Fibroblast of skin of left quadriceps (primary cell): Measurements from ENCODE around the gene GAD1.

Experiments used
- DNase-seq, 2 experiments: peaks; one replicate each; pipeline ENCODE4 v3.0.0-alpha.2; 2013; ENCODE audit warnings: low read depth in 2 of 2

GAD1 gene

DNA sequence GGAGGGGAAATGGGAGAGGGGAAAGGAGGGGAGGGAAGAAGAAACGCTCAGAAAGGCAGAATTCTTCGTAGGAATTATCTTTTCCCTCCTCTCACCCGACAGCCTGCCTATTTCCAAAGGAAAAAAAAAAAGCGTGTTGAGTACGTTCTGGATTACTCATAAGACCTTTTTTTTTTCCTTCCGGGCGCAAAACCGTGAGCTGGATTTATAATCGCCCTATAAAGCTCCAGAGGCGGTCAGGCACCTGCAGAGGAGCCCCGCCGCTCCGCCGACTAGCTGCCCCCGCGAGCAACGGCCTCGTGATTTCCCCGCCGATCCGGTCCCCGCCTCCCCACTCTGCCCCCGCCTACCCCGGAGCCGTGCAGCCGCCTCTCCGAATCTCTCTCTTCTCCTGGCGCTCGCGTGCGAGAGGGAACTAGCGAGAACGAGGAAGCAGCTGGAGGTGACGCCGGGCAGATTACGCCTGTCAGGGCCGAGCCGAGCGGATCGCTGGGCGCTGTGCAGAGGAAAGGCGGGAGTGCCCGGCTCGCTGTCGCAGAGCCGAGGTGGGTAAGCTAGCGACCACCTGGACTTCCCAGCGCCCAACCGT lies at the start of gene GAD1:
Gene GAD1, plus strand, starts transcription at position 384 of the 589 bp plus-strand sequence. CDS start 1,705 bp downstream, outside the sequence.
- peak; percentile 14 to 25 for DNase-seq

DNA sequence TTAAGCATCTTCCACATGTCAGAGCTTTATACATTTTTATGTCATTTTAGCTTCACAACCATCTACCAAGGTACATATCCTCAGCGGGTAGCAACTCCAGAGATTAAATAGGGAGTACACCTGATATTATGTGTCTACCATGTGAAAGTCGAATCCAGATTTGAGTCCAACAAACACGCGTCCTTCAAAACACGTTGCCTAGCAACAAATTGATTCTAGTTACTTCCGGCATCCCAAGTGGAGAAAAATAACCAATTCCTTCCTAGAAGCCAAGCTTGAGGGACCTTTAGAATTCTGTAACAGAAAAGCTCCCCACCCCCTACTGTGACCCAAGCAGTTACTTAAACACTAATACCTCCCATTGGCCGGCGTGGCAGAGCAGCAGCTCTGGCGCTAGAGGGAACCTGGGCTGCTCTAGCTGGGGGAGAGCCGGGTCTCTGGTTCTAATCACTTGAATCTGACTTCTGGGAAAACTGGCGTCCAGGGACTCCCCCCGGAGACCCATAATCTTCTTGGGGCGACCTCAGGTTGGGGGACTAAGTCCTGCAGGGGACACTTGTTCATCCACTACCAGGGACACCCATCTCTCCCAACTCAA lies 46.6 kb upstream of the GAD1 start, which contains the start of gene ERICH2:
Gene ERICH2, plus strand, starts transcription at position 371 of the 598 bp plus-strand sequence. CDS start 304 bp downstream, outside the sequence.
- peak; percentile 11 to 14 for DNase-seq

DNA sequence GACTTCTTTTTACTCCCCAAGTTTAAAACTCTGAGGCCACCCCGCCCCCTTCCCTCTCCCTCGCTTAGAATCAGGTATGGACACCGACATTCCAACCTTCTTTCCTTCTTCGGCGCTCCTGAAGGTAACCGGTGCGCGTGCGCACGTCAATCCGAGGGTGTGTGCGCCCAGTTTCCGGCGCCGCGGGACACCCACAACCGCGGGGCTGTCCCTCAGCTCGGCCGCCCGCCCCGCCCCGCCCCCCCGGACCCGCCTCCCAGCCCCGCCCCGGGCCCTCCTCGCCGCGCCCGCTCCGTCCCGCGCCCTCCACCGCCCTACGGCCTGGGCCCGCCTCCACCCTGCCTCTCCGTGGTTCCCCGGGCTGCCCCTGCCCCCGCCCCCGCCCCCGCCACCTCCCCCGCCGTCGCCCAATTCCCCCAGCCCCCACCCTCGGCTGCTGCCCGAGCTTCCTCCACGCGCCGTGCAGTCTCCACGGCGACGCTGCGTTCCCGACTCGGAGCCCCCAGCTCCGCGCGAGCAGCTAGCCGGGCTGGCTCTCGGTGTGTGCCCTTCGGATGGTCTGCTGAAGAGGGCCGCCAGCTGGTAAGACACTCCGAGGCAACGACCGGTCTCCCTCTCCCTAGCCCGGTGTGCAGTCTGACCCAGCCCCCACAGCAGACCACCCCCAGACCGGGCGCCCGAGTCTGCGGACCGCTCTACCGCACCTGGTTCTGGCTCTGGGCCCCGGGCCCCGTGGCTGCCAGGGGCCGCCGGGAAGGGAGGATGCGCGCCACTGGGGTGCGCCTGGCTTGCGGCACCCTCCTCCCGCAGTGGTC lies 45.9 kb upstream of the GAD1 start:
- DNase-seq: peak; percentile 32 to 36

DNA sequence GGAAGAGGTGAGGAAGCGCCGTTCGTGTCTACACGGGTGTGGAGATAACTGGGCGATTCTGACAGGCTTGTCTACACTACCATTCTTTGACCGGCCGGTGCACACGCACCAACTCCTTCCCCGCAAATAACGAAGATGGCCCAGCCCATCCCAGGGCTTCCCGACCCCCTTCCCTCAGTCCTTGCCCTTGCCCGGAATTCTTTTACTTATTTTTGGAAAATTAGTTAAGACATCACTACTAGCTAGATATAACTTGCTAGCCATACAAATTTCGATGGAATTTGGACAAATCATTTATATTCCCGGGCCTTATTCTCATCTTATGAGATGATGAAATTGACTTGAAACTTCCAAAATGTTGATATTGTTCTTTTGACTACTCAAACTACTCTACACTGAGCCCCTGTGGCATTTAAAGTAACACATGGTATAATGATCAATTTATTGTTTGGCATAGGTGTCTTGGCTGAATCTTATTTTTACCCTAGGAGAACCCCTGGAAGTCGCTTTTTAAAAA lies 45.2 kb upstream of the GAD1 start:
- DNase-seq: no peak

DNA sequence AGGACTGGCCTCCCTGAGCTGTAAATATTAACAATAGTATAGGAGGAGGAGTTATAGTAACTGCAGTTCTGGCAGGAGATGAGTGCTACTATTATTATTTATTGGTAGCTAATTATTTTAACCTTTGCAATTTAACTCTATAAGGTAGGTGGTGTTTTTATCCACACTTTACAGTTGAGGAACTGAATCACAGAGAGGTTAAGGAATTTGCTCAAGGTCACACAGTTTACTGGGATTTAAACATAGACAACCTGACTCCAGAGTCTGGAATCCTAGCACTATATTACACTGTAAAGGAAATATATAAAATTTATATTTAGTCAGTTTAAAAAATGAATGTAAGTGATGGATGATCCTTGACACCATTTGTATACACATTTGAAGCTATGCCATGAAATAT lies 44.4 kb upstream of the GAD1 start:
- no peak for DNase-seq

DNA sequence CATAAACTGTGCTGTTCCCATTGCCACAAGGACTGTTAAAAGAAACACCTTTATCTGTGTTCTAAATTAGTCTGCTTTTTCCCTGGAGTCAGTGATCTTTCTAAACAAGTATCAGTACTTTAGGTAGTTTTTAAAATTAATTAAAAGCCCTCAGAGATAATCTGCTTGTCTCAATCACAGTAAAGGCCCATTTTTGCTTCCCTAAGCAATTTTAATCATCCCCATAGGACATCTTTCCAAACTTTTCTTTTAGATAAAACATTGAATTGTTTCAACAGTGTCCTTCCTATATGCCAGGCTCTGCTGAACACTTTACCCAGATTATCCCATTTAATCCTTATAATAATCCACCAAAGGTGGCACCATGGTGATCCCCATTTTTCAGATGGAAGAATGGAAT lies 42.6 kb upstream of the GAD1 start:
- no peak for DNase-seq

DNA sequence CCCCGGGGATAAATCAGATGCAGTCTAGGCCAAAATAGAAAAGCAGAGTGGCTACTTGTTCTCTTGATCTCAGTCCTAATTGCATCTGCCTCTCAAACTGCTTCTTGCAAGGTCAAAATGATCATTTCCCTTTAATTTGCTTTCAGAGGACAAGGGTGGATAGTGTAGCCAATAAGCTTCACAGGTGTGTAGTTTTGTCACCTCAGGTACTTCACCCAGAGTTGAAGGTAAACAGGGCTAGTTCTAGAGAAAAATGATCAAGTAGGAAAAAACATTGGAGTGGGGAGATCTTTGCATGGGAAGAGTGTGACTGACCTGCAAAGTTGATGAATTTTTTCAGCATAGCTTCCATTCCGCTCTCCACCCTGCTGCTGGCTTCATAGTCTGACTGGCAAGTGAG lies 37.8 kb upstream of the GAD1 start:
- no peak for DNase-seq

DNA sequence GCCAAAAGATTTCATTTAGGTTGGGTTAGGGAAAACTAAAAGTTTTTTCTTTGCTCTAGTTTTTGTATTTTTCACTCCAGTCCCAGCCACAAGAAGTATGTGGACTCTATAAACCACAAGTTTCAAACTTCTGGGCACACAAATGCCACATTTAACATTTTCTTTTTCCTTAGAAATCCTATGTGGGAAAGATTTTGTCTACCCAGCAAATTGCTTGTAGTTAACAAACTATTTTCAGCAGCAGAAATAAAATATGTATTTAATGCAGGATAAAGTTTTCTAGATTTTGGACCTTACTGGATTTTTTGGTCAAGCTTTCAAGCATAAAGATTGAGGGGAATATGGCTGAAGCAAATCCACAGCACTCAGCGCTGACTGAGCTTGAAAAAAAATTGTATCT lies 37.4 kb upstream of the GAD1 start:
- no peak for DNase-seq

DNA sequence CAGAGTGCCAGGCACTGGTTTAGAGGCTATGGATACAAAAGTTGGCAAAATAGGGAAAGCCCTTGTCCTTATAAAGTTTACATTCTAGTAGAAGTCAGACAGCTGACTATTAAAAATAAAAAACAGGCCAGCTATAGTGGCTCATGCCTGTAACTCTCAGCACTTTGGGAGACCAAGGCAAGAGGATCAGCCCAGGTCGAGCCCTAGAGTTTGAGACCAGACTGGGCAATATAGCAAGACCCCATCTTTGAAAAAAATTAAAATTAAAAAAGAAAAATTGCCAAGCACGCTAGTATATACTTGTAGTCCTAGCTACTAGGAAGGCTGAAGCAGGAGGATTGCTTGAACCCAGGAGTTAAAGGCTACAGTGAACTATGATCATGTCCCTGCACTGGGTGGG lies 34.0 kb upstream of the GAD1 start:
- no peak for DNase-seq

DNA sequence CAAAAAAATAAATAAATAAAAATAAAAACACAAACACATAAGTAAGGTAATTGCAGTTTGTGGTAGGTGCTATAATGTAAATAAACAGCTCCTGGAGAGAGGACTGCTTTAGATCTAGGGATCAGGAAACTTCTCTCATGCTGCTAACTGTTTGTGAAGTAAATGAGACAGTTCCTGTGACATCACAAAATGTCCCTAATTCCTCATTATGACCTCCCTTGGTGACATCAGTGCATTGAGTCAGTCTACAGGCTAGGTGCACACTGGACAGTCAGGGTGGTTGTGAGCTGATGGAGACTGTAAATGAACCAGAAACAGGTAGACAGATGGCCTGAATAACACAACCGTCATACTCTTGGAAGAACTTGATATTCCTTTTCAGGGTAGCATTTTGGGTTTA lies 33.1 kb upstream of the GAD1 start:
- DNase-seq: no peak

DNA sequence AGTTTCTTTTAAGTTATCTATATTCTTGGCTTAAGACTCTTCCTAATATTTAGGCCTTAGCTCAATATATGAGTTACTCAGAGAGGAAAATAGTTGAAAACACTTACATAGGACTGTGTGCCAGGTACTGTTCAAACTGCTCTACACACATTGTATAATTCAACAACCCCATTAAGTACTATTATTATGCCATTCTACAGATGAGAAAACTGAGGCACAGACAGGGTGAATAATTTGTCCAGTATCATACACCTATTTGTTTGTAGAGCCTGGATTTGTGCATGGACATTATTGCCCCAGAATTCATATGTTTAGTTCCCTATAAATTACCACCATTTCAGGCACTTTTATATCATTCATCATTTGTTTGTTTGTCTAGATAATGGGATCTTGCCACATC lies 17.7 kb upstream of the GAD1 start:
- DNase-seq: no peak

DNA sequence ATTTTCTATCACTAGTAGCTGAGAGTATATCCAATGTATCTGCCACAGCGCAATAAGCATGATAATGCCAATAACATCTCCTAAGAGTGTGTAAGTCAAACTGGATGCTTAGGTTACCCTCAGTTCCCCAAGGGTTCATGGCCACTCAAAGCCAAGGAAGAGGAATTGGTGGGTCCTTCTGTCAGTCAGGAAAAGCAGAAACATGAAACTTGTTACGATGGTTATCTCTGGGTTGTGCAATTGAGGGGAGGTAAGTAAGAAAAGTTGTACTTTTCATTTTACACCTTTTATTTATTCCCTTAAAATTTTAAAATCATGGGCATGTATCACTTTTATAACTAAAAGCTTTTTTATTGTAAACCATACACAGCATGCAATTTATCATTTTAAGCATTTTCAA lies 10.1 kb upstream of the GAD1 start:
- no peak for DNase-seq

DNA sequence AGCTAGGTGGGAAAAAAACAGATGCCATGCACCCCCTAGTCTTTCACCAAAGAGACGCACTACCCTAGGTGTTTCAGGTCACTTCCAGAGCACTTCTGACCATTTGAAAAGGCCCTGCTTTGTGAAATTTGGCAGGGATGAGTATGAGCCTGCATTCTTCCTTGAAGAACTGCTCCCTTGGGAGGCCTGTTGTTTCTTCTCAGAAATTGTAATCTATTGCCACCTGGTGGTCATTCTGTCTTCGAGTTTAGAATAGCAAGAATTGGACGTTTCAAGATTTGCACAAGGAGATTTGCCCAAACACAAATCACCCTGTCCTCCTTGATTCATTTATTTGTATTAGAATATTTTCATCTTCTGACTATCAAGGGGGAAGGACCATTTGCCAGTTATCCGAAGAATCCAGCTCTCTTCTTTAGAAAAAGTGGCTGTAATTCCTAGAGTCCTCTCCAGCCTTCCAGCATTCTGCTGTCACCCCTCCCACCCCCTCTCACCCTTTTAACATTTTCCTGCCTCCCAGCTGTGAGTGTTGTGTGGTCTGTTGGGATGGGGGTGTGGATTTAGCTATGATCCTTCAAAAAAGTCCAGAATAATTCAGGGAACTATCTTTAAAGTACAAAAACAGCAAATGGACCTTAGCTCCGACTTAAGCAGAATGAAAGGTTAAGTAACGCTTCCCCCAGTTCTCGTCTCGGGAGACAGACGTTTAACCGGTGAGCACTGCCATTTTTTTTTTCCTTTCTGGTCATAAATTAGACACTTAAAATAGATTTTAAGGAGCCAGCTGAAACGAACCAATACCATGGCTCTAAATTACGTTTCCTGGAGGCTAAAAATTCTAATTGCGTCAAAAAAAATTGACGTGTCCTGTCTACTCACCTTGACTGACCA lies 3.7 kb upstream of the GAD1 start:
- peak; percentile 79 to 80 for DNase-seq

DNA sequence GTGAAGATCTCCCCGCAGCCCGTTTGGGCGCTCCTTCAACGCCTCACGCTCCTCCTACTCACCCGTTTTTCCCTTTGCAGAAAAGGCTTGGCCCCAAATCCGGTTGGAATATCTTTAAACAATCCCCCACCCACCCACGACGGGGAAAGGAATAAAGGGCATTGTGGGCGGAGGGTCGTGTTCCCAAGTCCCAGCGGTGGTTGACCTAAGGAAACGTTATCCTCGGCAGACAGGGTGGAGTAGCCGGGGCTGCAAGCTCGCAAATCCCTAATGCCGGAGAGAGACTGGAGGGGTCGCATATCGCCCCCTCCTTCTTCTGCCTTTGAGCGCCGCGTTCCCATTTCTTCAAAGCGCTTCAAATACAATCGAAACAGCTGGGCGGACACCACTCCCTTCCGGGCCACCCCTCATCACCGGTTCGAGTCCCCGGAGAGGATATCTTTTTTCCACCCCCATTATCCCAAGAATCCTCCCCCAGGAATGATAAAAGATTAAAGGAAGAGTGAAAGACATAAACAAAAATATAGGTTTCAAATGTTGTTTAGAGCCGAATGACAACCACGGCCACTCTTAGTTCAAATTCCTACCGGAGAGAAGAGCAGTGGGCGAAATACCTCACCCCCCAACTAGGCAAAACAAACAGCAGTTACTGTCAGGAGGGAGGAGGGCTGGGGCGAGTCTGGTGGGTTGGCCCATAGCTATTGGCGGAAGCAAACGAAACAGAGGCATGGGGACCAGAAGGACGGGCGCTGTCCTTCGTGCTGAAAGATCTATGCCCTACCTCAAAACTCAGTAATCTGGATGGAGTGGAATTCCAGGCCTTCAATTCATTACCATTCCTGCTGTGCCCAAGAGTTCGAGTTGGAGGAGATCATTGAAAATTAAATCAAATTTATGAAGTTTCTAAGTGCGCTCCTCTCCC lies 2.8 kb upstream of the GAD1 start:
- DNase-seq: peak; percentile 25 to 29

DNA sequence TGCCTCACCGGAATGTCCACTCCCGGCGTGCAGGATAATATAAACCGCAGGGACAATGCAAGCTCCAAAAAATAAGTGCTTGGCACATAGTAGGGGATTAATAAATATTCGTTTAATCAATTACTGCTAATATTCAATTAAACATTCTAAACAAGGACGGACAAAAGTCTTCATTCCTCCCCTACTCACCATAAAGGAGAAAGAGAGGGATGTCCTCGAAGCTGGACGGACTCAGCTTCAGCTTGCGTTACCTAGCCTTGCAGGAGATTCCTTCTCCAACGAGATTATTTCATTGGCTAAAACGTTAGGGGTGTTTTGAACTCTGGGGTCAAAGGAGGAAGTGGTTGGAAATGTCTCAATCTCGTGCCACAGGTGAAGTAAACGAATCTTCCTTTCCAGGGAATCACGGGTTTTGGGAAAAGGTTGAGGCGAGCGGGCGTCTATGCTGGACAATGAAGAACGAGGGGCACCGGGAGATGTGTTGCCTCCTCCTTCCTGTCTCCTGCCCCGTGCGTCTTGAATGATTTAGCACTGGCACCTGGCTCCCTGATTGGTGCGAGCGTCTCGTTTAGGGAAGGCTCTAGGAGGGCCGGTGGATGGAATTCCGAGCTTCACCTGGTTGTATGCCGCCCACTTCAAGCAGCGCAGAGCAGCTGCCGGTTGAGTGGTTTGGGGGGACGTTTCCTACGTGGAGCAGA lies 2.0 kb upstream of the GAD1 start:
- DNase-seq: no peak

DNA sequence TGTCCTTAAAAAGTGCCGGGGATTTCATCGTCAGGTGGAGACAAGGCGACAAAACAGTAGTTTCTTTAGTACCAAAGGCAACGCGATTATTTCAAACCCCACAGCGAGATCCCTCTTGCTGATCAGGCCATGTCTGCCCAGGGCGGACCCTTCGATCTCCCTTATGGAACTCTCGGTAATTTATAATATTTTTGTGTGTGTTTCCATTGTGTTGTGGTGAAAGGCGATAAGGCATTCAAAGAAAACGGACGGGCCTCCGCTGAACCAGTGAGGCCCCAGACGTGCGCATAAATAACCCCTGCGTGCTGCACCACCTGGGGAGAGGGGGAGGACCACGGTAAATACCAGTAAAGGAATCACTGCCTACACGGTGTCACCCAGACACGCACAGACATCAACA lies 1.4 kb upstream of the GAD1 start:
- DNase-seq: no peak

DNA sequence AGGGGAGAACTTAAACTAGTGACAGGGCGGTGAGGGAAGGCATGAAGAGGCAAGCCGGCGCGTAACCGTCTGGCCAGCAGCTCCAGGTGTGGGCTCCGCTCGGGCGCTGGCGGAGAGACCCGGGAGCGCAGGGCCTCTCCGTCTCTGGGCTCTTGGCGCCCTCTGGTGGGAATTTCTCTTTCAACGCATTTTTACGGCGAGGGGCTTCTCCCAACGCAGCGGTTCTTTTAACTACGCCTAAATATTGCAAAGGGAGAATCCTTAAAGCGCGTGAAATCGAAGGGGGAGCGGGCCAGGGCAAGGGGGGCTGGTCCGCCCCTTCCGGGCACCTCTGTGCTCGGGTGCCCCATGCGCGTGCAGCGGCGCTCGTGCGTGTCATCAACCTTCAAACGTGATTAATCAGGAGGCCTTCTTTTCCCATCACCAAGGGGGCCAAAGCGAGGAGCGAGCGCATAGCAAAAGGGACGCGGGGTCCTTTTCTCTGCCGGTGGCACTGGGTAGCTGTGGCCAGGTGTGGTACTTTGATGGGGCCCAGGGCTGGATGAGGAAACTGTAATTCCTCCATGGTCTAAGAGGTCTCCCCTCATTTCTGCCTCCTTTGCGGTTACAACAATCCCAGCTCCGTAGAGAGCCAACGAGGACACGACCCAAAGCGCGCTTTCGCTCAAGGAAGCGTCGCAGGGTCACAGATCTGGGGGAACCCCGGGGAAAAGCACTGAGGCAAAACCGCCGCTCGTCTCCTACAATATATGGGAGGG lies 762 bp upstream of the GAD1 start:
- peak in 1 of 2 experiments; percentile 18 for DNase-seq

DNA sequence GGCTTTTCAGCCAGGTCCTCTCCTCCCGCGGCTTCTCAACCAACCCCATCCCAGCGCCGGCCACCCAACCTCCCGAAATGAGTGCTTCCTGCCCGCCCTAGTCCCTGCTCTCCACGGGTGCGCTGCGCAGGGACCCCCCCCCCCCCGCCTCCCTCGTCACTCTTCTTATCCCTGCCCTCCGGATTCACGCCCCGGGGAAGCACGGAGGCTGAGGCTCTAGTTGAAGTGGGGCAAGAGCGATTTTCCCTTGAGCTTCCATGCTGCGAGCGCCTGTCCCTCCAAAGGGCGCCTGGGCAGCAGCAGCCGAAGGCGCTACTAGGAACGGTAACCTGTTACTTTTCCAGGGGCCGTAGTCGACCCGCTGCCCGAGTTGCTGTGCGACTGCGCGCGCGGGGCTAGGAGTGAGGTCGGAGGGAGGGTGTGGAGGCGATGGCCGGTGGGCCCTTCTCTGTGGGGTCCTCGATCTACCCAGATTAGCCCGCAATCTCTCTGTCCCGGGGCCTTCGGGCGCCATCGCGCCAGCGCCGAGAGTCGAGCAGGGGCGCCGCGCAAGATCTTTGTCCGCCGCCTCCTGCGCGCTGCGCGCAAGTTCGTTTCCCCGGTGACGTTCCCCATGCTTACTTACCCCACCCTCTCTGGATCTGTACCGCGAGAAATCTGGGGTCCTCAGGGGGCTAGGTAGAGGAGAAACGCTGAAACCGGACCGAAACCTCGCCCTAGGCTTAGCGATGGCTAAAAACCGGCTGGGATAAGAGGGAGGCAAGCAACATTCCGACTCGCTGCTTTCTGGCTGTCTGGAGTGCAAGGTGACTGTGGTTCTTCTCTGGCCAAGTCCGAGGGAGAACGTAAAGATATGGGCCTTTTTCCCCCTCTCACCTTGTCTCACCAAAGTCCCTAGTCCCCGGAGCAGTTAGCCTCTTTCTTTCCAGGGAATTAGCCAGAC lies 677 bp downstream of the GAD1 start:
- DNase-seq: no peak
